ENCODE results near the gene WNK3. TPM values are rescaled to one million over a fixed set of nuclear protein-coding genes. Genes with fewer than 3 reads are reported as not detected.
"Not testable (repeated sequence)": the region's sequence is repeated elsewhere in the genome, so short reads cannot be mapped to it uniquely, and the experiment has no call there.

The WNK3 gene
- polyA plus RNA-seq, 1 donor (not counting 4 experiments of a cell fraction or from before 2014, with no cell fraction given), result 0.26 TPM

DNA sequence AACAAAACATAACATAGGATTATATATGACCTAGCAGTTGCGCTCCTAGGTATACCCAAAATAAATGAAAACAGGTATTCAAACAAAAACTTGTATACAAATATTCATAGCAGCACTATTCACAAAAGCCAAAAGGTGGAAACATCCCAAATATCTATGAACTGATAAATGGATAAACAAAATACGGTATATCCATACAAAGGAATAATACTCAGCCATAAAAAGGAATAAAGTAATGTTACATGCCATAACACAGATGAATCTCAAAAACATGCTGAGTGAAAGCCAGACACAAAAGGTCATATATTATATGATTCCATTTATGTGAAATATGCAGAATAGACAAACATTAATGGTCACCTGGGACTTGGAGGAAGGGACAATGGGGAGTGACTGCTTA lies 5.2 kb downstream of the WNK3 start:
- Histone ChIP-seq H3K4me2 (ENCODE audit: control insufficient read depth, extremely low read depth, insufficient read depth, low read depth, low read length) (no peak overlapping the region), H3K27me3 (ENCODE audit: control insufficient read depth, extremely low read depth, insufficient read depth, low read length) (no peaks in the 10 kb centered on the region), H3K4me3 (ENCODE audit: control insufficient read depth in 2 of 3, extremely low read depth in 1 of 3, insufficient read depth in 2 of 3, low read depth in 1 of 3, low read length in 3 of 3) (no peak overlapping the region), H3K9ac (ENCODE audit: control insufficient read depth, extremely low read depth, insufficient read depth, low read length) (no peak overlapping the region), H2AFZ (ENCODE audit: control insufficient read depth, low read length) (no peak overlapping the region), H3K4me1 (ENCODE audit: control insufficient read depth, extremely low read depth, insufficient read depth, low read length) (no peaks in the 10 kb centered on the region), H3K79me2 (ENCODE audit: control insufficient read depth, insufficient read depth, low read length) (no peaks in the 10 kb centered on the region), H3K27ac (ENCODE audit: control insufficient read depth, insufficient read depth, low read length) (no peak overlapping the region), H3K9me1 (ENCODE audit: control insufficient read depth, extremely low read depth, insufficient read depth, low read length) (no peaks in the 10 kb centered on the region), H3K36me3 (ENCODE audit: control insufficient read depth in 2 of 2, extremely low read depth in 1 of 2, insufficient read depth in 2 of 2, low read length in 2 of 2) (no peaks in the 10 kb centered on the region), H4K20me1 (ENCODE audit: control insufficient read depth, extremely low read depth, insufficient read depth, low read length) (no peaks in the 10 kb centered on the region), H3K9me3 (ENCODE audit: control insufficient read depth, low read depth, low read length) (no peaks in the 10 kb centered on the region)
- TF ChIP-seq CTCF (optimal IDR thresholded peaks at IDR 0.05 in 1 of 3, IDR thresholded peaks at IDR 0.05 in 1 of 3, conservative IDR thresholded peaks at IDR 0.05 in 1 of 3; ENCODE audit: extremely low read depth in 1 of 3, insufficient read depth in 2 of 3, low read length in 3 of 3) (no peak), EZH2 (IDR thresholded peaks at IDR 0.05; ENCODE audit: low read length) (no peak)
- dilution Hi-C loops (cut with MboI; ENCODE audit: extremely low pct_ligation_motif_present, low sequenced_read_pairs), result no loop called here
- DNase-seq (ENCODE audit: low read depth, low spot score), result no peak
- no peak for FAIRE-seq

- dilution Hi-C loops (cut with MboI; ENCODE audit: extremely low pct_ligation_motif_present, low sequenced_read_pairs); H3K79me2 ChIP-seq (ENCODE audit: control insufficient read depth, insufficient read depth, low read length); H3K27ac ChIP-seq (ENCODE audit: control insufficient read depth, insufficient read depth, low read length); H4K20me1 ChIP-seq (ENCODE audit: control insufficient read depth, extremely low read depth, insufficient read depth, low read length); H3K4me2 ChIP-seq (ENCODE audit: control insufficient read depth, extremely low read depth, insufficient read depth, low read depth, low read length); H3K4me3 ChIP-seq (ENCODE audit: control insufficient read depth in 2 of 3, extremely low read depth in 1 of 3, insufficient read depth in 2 of 3, low read depth in 1 of 3, low read length in 3 of 3); H3K9me3 ChIP-seq (ENCODE audit: control insufficient read depth, low read depth, low read length); H2AFZ ChIP-seq (ENCODE audit: control insufficient read depth, low read length); DNase-seq (ENCODE audit: low read depth, low spot score); H3K27me3 ChIP-seq (ENCODE audit: control insufficient read depth, extremely low read depth, insufficient read depth, low read length); H3K9me1 ChIP-seq (ENCODE audit: control insufficient read depth, extremely low read depth, insufficient read depth, low read length); H3K36me3 ChIP-seq (ENCODE audit: control insufficient read depth in 2 of 2, extremely low read depth in 1 of 2, insufficient read depth in 2 of 2, low read length in 2 of 2); H3K4me1 ChIP-seq (ENCODE audit: control insufficient read depth, extremely low read depth, insufficient read depth, low read length); FAIRE-seq; H3K9ac ChIP-seq (ENCODE audit: control insufficient read depth, extremely low read depth, insufficient read depth, low read length): not testable (repeated sequence)
These were observed 20.5 kb downstream of the WNK3 start for GRCh38 chrX:54337383-54337782.

DNA sequence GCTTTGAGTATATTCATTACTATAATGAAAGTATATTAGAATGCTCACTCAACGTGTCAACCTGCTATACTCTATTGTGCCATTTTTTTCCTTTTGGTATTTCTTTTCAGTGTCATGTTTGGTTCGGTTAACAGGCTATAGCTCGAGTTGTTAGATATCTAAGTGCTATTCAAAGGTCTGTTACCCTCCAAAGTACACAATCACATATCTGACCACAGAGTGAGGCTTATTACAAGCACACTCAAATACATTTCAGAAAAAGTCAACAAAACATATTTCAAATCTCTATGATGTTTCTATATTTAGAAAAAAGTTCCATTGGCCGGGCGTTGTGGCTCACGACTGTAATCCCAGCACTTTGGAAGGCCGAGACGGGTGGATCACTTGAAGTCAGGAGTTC lies 32.8 kb downstream of the WNK3 start:
- no peak overlapping the region for H3K4me3 ChIP-seq (ENCODE audit: control insufficient read depth in 2 of 3, extremely low read depth in 1 of 3, insufficient read depth in 2 of 3, low read depth in 1 of 3, low read length in 3 of 3)
- H3K4me2 ChIP-seq (ENCODE audit: control insufficient read depth, extremely low read depth, insufficient read depth, low read depth, low read length), result no peak overlapping the region
- H3K36me3 ChIP-seq (ENCODE audit: control insufficient read depth in 2 of 2, extremely low read depth in 1 of 2, insufficient read depth in 2 of 2, low read length in 2 of 2), result no peaks in the 10 kb centered on the region
- DNase-seq (ENCODE audit: low read depth, low spot score), result no peak
- H3K27me3 ChIP-seq (ENCODE audit: control insufficient read depth, extremely low read depth, insufficient read depth, low read length), result no peaks in the 10 kb centered on the region
- dilution Hi-C loops (cut with MboI; ENCODE audit: extremely low pct_ligation_motif_present, low sequenced_read_pairs), result no loop called here
- H3K9me1 ChIP-seq (ENCODE audit: control insufficient read depth, extremely low read depth, insufficient read depth, low read length), result no peaks in the 10 kb centered on the region
- H3K27ac ChIP-seq (ENCODE audit: control insufficient read depth, insufficient read depth, low read length), result no peak overlapping the region
- H3K9ac ChIP-seq (ENCODE audit: control insufficient read depth, extremely low read depth, insufficient read depth, low read length), result no peak overlapping the region
- no peak for FAIRE-seq
- no peaks in the 10 kb centered on the region for H3K9me3 ChIP-seq (ENCODE audit: control insufficient read depth, low read depth, low read length)
- no peaks in the 10 kb centered on the region for H3K79me2 ChIP-seq (ENCODE audit: control insufficient read depth, insufficient read depth, low read length)
- no peak for TF ChIP-seq EZH2 (IDR thresholded peaks at IDR 0.05; ENCODE audit: low read length)
- TF ChIP-seq CTCF (optimal IDR thresholded peaks at IDR 0.05 in 1 of 3, IDR thresholded peaks at IDR 0.05 in 1 of 3, conservative IDR thresholded peaks at IDR 0.05 in 1 of 3; ENCODE audit: extremely low read depth in 1 of 3, insufficient read depth in 2 of 3, low read length in 3 of 3), result no peak
- no peak overlapping the region for H2AFZ ChIP-seq (ENCODE audit: control insufficient read depth, low read length)
- no peaks in the 10 kb centered on the region for H4K20me1 ChIP-seq (ENCODE audit: control insufficient read depth, extremely low read depth, insufficient read depth, low read length)
- H3K4me1 ChIP-seq (ENCODE audit: control insufficient read depth, extremely low read depth, insufficient read depth, low read length), result no peaks in the 10 kb centered on the region
